ENCODE data around the gene SIRT4. TPM values are rescaled to one million over a fixed set of nuclear protein-coding genes. Genes with fewer than 3 reads are reported as not detected.
A peak's percentile ranks its signal among the peaks of the same experiment; 100 is the strongest.

Gene SIRT4
- total and polyA plus RNA-seq, 2 of the 13 experiments (the other 11 are each of a cell fraction or from before 2014, with no cell fraction given) = 3.4 to 5.8 TPM

- TF ChIP-seq ZNF513 (CRISPR knock-in tag; conservative IDR thresholded peaks at IDR 0.05) (no peak), ATF3 (CRISPR knock-in tag; IDR thresholded peaks at IDR 0.05) (no peak), ZNF772 (CRISPR knock-in tag; IDR thresholded peaks at IDR 0.05) (no peak; the same call in 1 of the 2 replicates), SMARCC2 (IDR thresholded peaks at IDR 0.05) (no peak), ZNF629 (CRISPR knock-in tag; conservative IDR thresholded peaks at IDR 0.05) (no peak), KLF13 (CRISPR knock-in tag; IDR thresholded peaks at IDR 0.05) (no peak), ZNF326 (CRISPR knock-in tag; IDR thresholded peaks at IDR 0.05; ENCODE audit: borderline replicate concordance) (no peak), NFKBIZ (CRISPR knock-in tag; IDR thresholded peaks at IDR 0.05) (no peak), HES4 (CRISPR knock-in tag; IDR thresholded peaks at IDR 0.05; ENCODE audit: borderline replicate concordance) (0 out of 2 replicates have a peak, but pooled peaks have one; percentile 33), ZFP37 (CRISPR knock-in tag; IDR thresholded peaks at IDR 0.05; ENCODE audit: borderline replicate concordance) (no peak), RFX1 (IDR thresholded peaks at IDR 0.05) (no peak), ZNF253 (CRISPR knock-in tag; IDR thresholded peaks at IDR 0.05; ENCODE audit: borderline replicate concordance) (no peak), U2AF1 (optimal IDR thresholded peaks at IDR 0.05; ENCODE audit: low read depth, low read length) (no peak), PRDM4 (CRISPR knock-in tag; IDR thresholded peaks at IDR 0.05; ENCODE audit: borderline replicate concordance) (no peak), DMTF1 (CRISPR knock-in tag; IDR thresholded peaks at IDR 0.05) (no peak), SIX4 (CRISPR knock-in tag; IDR thresholded peaks at IDR 0.05) (no peak), ZNF816 (CRISPR knock-in tag; IDR thresholded peaks at IDR 0.05; ENCODE audit: borderline replicate concordance) (no peak), MIER2 (CRISPR knock-in tag; IDR thresholded peaks at IDR 0.05) (no peak), RELA (CRISPR knock-in tag; IDR thresholded peaks at IDR 0.05) (no peak), ZFP36 (IDR thresholded peaks at IDR 0.05; ENCODE audit: borderline replicate concordance, low read depth, low read length, partially characterized antibody) (no peak), JUNB (CRISPR knock-in tag; IDR thresholded peaks at IDR 0.05; ENCODE audit: borderline replicate concordance) (no peak)
Measured at GRCh38 chr12:120265473-120266179, 36.5 kb upstream of the SIRT4 start, which contains the start of gene PXN (continued).

All from HepG2 (cell line).